Mesenchymal stem cell (in vitro differentiated cells and primary cell): ENCODE data around the gene GADD45G.
A peak's percentile ranks its signal among the peaks of the same experiment; 100 is the strongest.

Experiments
- DNase-seq: peaks from one replicate; pipeline ENCODE4 v3.0.0-alpha.2; 2013
- H2AFZ ChIP-seq: one replicate; pipeline ENCODE4 v1.6.1; 2013; ENCODE audit warnings: low read depth, mild to moderate bottlenecking, control low read depth, inconsistent platforms, low read length, moderate library complexity
- H2AK5ac ChIP-seq: 2 replicates; pipeline ENCODE4 v1.6.1; 2013; ENCODE audit warnings: low read length, moderate library complexity, mild to moderate bottlenecking, inconsistent platforms; ENCODE audit not compliant: severe bottlenecking
- H2BK120ac ChIP-seq: one replicate; pipeline ENCODE4 v1.6.1; 2013; ENCODE audit warnings: low read depth, mild to moderate bottlenecking, inconsistent platforms, low read length, moderate library complexity
- H2BK12ac ChIP-seq, 2 experiments: one replicate each; pipeline ENCODE4 v1.6.1; 2013; ENCODE audit warnings: inconsistent platforms in 2 of 2, low read length in 2 of 2, mild to moderate bottlenecking in 2 of 2, moderate library complexity in 2 of 2, control low read depth in 1 of 2
- H2BK15ac ChIP-seq: one replicate; pipeline ENCODE4 v1.6.1; 2013; ENCODE audit warnings: mild to moderate bottlenecking, low read depth, inconsistent platforms; ENCODE audit not compliant: poor library complexity, severe bottlenecking
- H2BK5ac ChIP-seq: 2 replicates; pipeline ENCODE4 v1.6.1; 2013; ENCODE audit warnings: low read depth, mild to moderate bottlenecking, low read length, control low read depth, inconsistent platforms; ENCODE audit not compliant: poor library complexity, severe bottlenecking
- H3K14ac ChIP-seq, 2 experiments: one replicate each; pipeline ENCODE4 v1.6.1; 2013; ENCODE audit warnings: inconsistent platforms in 2 of 2, low read length in 2 of 2, control low read depth in 1 of 2, mild to moderate bottlenecking in 1 of 2, moderate library complexity in 1 of 2
- H3K18ac ChIP-seq, 2 experiments: one replicate each; pipeline ENCODE4 v1.6.1; 2013; ENCODE audit warnings: inconsistent platforms in 2 of 2, low read length in 2 of 2, control low read depth in 1 of 2, low read depth in 1 of 2, mild to moderate bottlenecking in 1 of 2
- H3K23ac ChIP-seq, 2 experiments: one replicate each; pipeline ENCODE4 v1.6.1; 2013; ENCODE audit warnings: inconsistent platforms in 2 of 2, low read length in 2 of 2, mild to moderate bottlenecking in 2 of 2, moderate library complexity in 2 of 2, control low read depth in 1 of 2
- H3K27ac ChIP-seq: 2 replicates; pipeline ENCODE4 v1.5.1; 2013; ENCODE audit warnings: mild to moderate bottlenecking, moderate library complexity, low read length, control low read depth, inconsistent platforms; ENCODE audit not compliant: poor library complexity, severe bottlenecking
- H3K27me3 ChIP-seq, 2 experiments: 2 replicates each; pipeline versions ENCODE4 v1.6.1 to v1.7.0; 2013; ENCODE audit warnings: low read length in 2 of 2, mild to moderate bottlenecking in 2 of 2, moderate library complexity in 2 of 2, control low read depth in 1 of 2, inconsistent platforms in 1 of 2; ENCODE audit not compliant: control insufficient read depth in 1 of 2, insufficient read depth in 1 of 2
- H3K36me3 ChIP-seq, 2 experiments: 2 replicates each; pipeline versions ENCODE4 v1.6.1 to v1.7.0; 2013; ENCODE audit warnings: low read length in 2 of 2, control low read depth in 1 of 2, inconsistent platforms in 1 of 2, low read depth in 1 of 2, mild to moderate bottlenecking in 1 of 2; ENCODE audit not compliant: insufficient read depth in 2 of 2, control insufficient read depth in 1 of 2
- H3K4ac ChIP-seq, 2 experiments: one replicate each; pipeline ENCODE4 v1.6.1; 2013; ENCODE audit warnings: inconsistent platforms in 2 of 2, low read length in 2 of 2, mild to moderate bottlenecking in 2 of 2, moderate library complexity in 2 of 2, control low read depth in 1 of 2, low read depth in 1 of 2
- H3K4me1 ChIP-seq: 2 replicates; pipeline ENCODE4 v1.6.1; 2013; ENCODE audit warnings: low read depth, low read length, control low read depth; ENCODE audit not compliant: control insufficient read depth, insufficient read depth
- H3K4me2 ChIP-seq: 2 replicates; pipeline ENCODE4 v1.6.1; 2013; ENCODE audit warnings: low read length, mild to moderate bottlenecking, inconsistent platforms; ENCODE audit not compliant: poor library complexity, severe bottlenecking
- H3K4me3 ChIP-seq, 2 experiments: 2 replicates each; pipeline versions ENCODE4 v1.5.1 to v1.7.0; 2013; ENCODE audit warnings: low read length in 2 of 2, mild to moderate bottlenecking in 2 of 2, control low read depth in 1 of 2, low read depth in 1 of 2; ENCODE audit not compliant: insufficient read depth in 1 of 2
- H3K79me1 ChIP-seq: replicated peaks from 2 replicates; pipeline ENCODE4 v1.6.1; 2013; ENCODE audit warnings: mild to moderate bottlenecking, control low read depth, low read length, inconsistent platforms; ENCODE audit not compliant: poor library complexity, severe bottlenecking
- H3K9ac ChIP-seq: 2 replicates; pipeline ENCODE4 v1.7.0; 2013; ENCODE audit warnings: mild to moderate bottlenecking, low read length, moderate library complexity
- H3K9me3 ChIP-seq: 2 replicates; pipeline ENCODE4 v1.7.0; 2013; ENCODE audit warnings: mild to moderate bottlenecking, low read length; ENCODE audit not compliant: control insufficient read depth
- H4K8ac ChIP-seq: one replicate; pipeline ENCODE4 v1.6.1; 2013; ENCODE audit warnings: inconsistent platforms, mild to moderate bottlenecking, low read length, moderate library complexity
- H4K91ac ChIP-seq: one replicate; pipeline ENCODE4 v1.6.1; 2013; ENCODE audit warnings: mild to moderate bottlenecking, low read length, inconsistent platforms
- WGBS: methylation state at CpG from one replicate; pipeline ENCODE4 v1.1.7; 2013; ENCODE audit warnings: mixed read lengths; 5-methylcytosine and 5-hydroxymethylcytosine counted together

The GADD45G gene

DNA sequence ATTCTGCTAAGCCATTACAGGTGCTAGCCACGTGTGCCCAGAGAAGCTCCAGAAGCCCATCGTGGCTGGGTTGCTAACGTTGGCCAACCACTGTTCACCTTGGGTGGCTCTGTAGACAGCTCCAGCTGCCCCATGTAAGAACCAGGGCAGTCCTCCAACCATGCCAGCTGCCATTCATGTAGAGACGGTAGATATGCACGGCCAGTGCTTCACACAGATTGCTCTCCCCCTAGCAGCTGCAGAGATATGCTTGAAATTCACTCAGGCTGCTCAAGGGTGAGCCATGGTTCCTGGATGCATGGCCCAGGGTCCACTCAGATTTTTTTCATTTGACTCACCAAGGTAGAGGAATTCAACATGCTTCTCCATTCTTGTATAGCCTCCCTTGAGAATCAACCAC, 31.0 kb downstream of the GADD45G start:
- H4K8ac ChIP-seq, result no peak overlapping the region
- no peak overlapping the region for H3K4ac ChIP-seq
- 81% methylated on average over 5 of the region's 5 CpGs for WGBS
- no peak overlapping the region for H2BK12ac ChIP-seq
- no peak overlapping the region for H2BK15ac ChIP-seq
- no peak overlapping the region for H3K4me3 ChIP-seq
- no peak overlapping the region for H2BK5ac ChIP-seq
- no peak overlapping the region for H3K9ac ChIP-seq
- H2BK120ac ChIP-seq, result no peak overlapping the region
- H3K14ac ChIP-seq, result no peak overlapping the region
- no peaks in the 10 kb centered on the region for H3K36me3 ChIP-seq
- H3K4me1 ChIP-seq, result peaks cover 11% of the 10 kb centered on the region
- no peak overlapping the region for H4K91ac ChIP-seq
- no peak overlapping the region for H2AFZ ChIP-seq
- H3K27ac ChIP-seq, result no peak overlapping the region
- H3K27me3 ChIP-seq, result peaks cover 7 to 57% of the 10 kb centered on the region in 2 experiments
- no peak overlapping the region for H3K18ac ChIP-seq
- no peak overlapping the region for H3K23ac ChIP-seq
- H3K9me3 ChIP-seq, result no peaks in the 10 kb centered on the region
- no peaks in the 10 kb centered on the region for H3K79me1 ChIP-seq
- no peak overlapping the region for H2AK5ac ChIP-seq
- peak; percentile 11 for DNase-seq
- no peak overlapping the region for H3K4me2 ChIP-seq

GRCh38 chr9:89637787-89638186, 33.0 kb downstream of the GADD45G start:
- 90% methylated on average over 6 of the region's 6 CpGs for WGBS

DNA sequence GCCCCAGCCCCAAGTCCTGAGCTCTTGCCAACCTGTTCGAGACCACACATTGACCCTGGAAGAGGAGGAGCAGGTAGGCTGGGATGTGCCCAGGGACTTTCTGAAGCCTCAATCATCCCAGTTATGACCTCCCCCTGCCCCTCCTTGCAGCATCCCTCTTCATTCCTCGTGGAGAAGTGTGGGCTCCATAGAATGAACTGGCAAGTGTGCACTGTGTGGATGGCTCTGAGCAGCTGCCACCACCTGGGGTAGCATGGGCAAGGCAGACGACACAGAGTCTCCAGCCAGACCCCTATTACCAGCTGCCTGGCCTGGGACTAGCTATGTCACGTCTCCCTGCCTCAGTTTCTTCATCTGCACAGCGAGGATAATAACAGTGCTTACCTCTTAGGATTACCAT, 33.5 kb downstream of the GADD45G start:
- H3K14ac ChIP-seq, result peak overlapping the region in 1 of 2 experiments; percentile 44
- no peak for DNase-seq
- H3K18ac ChIP-seq, result no peak overlapping the region
- no peak overlapping the region for H2AFZ ChIP-seq
- no peak overlapping the region for H3K23ac ChIP-seq
- H4K91ac ChIP-seq, result no peak overlapping the region
- H2AK5ac ChIP-seq, result no peak overlapping the region
- H3K9ac ChIP-seq, result no peak overlapping the region
- no peak overlapping the region for H3K4me3 ChIP-seq
- no peaks in the 10 kb centered on the region for H3K79me1 ChIP-seq
- H3K4me2 ChIP-seq, result no peak overlapping the region
- 93% methylated on average over 5 of the region's 5 CpGs for WGBS
- no peak overlapping the region for H2BK12ac ChIP-seq
- peaks cover 11% of the 10 kb centered on the region for H3K4me1 ChIP-seq
- H2BK120ac ChIP-seq, result no peak overlapping the region
- H2BK15ac ChIP-seq, result no peak overlapping the region
- H3K27me3 ChIP-seq, result peaks cover 19 to 42% of the 10 kb centered on the region in 2 experiments
- H4K8ac ChIP-seq, result no peak overlapping the region
- H3K9me3 ChIP-seq, result no peaks in the 10 kb centered on the region
- no peaks in the 10 kb centered on the region for H3K36me3 ChIP-seq
- no peak overlapping the region for H2BK5ac ChIP-seq
- no peak overlapping the region for H3K4ac ChIP-seq
- H3K27ac ChIP-seq, result no peak overlapping the region

More at GRCh38 chr9:89637787-89638186, 33.0 kb downstream of the GADD45G start:
- Histone ChIP-seq H3K79me1 (no peaks in the 10 kb centered on the region), H3K4me2 (no peak overlapping the region), H3K14ac (no peak overlapping the region), H2AK5ac (no peak overlapping the region), H3K4me3 (no peak overlapping the region), H3K27me3 (peaks cover 19 to 45% of the 10 kb centered on the region in 2 experiments), H3K36me3 (no peaks in the 10 kb centered on the region), H3K23ac (no peak overlapping the region), H4K8ac (no peak overlapping the region), H2BK5ac (no peak overlapping the region), H3K9ac (no peak overlapping the region), H2BK15ac (no peak overlapping the region), H2BK12ac (no peak overlapping the region), H3K4ac (no peak overlapping the region), H3K4me1 (peaks cover 11% of the 10 kb centered on the region), H3K27ac (no peak overlapping the region), H2BK120ac (no peak overlapping the region), H2AFZ (no peak overlapping the region), H3K18ac (no peak overlapping the region), H3K9me3 (no peaks in the 10 kb centered on the region), H4K91ac (no peak overlapping the region)
- DNase-seq, result no peak

DNA sequence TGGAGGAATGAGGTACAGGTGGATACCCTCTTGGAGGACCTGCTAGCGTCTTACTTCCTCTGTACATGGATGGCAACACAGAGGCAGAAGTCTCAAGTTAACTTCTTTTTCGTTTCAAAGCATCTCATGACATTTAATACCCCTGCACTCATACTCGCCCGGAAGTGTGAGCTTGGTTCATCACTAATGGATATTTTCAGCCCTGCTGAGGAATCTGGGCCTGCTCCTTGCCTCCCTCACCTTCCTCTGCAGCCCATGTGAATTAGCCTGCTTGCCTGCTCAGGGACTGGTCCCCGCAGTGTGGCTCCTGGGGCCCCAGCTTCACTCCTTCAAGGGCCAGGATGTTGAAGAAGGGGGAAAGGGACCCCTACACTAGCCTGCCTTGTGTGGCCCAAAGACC, 34.1 kb downstream of the GADD45G start:
- H2AFZ ChIP-seq, result no peak overlapping the region
- H3K79me1 ChIP-seq, result no peaks in the 10 kb centered on the region
- H3K18ac ChIP-seq, result no peak overlapping the region
- no peak overlapping the region for H2BK12ac ChIP-seq
- H3K4me2 ChIP-seq, result no peak overlapping the region
- H3K27me3 ChIP-seq, result peaks cover 21 to 37% of the 10 kb centered on the region in 2 experiments
- no peak overlapping the region for H4K8ac ChIP-seq
- peaks cover 11% of the 10 kb centered on the region for H3K4me1 ChIP-seq
- H3K14ac ChIP-seq, result no peak overlapping the region
- H3K36me3 ChIP-seq, result no peaks in the 10 kb centered on the region
- H4K91ac ChIP-seq, result no peak overlapping the region
- H2BK5ac ChIP-seq, result no peak overlapping the region
- no peak overlapping the region for H2BK15ac ChIP-seq
- H3K4me3 ChIP-seq, result peak overlapping the region in 1 of 2 experiments; percentile 19
- H2BK120ac ChIP-seq, result no peak overlapping the region
- no peak overlapping the region for H2AK5ac ChIP-seq
- no peak overlapping the region for H3K27ac ChIP-seq
- H3K9me3 ChIP-seq, result no peaks in the 10 kb centered on the region
- WGBS, result 93% methylated on average over 5 of the region's 5 CpGs
- no peak for DNase-seq
- no peak overlapping the region for H3K4ac ChIP-seq
- no peak overlapping the region for H3K9ac ChIP-seq
- no peak overlapping the region for H3K23ac ChIP-seq
